Activated naive CD8-positive, alpha-beta T cell (primary cell): ENCODE data around the gene TBXA2R.

Experiments
- H3K27ac Mint-ChIP-seq: one replicate; pipeline ENCODE4 v1.8.0; 2021; ENCODE audit warnings: mixed read lengths
- H3K27me3 Mint-ChIP-seq: one replicate; pipeline ENCODE4 v1.8.0; 2021; ENCODE audit warnings: mixed read lengths
- H3K36me3 Mint-ChIP-seq: one replicate; pipeline ENCODE4 v1.8.0; 2021; ENCODE audit warnings: mixed read lengths
- H3K4me1 Mint-ChIP-seq: one replicate; pipeline ENCODE4 v1.8.0; 2021; ENCODE audit warnings: low read depth, mixed read lengths
- H3K4me3 Mint-ChIP-seq: one replicate; pipeline ENCODE4 v1.8.0; 2021; ENCODE audit warnings: mild to moderate bottlenecking, mixed read lengths
- H3K9me3 Mint-ChIP-seq: one replicate; pipeline ENCODE4 v1.8.0; 2021; ENCODE audit warnings: low read depth, mixed read lengths

The TBXA2R gene

DNA sequence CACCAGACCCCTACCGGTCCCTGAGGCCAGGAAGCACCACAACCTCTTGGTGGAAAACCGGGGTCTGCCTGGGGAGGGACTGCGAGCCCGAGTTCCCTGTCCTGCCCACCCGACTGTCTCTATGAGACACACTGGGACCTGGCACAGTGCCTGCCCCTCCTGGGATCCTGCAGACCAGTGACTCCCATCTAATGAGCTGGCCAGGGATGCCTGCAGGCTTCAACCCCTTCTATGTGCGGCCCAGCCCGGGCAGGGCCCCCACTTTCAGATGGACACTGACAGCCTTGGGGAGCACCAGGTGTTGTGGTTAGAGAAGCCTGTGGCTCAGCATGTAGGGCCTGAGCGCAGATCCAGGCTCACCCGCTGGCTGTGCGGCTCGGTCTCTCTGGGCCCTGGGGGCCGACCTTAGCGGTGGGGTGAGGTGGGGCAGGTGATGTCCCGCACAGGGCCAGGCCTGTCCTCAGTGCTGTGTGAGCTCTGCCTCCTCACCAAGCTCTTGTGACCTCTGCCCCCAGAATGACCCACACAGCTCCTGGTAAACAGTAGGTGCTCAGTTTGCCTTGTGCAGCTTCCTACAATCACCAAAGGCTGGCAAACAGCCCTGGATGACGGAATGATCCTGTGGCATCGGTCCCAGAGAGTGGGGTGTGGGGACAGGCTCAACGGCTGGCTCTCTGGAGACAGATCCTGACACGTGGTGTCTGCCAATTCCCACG, 37.8 kb upstream of the TBXA2R start:
- Mint-ChIP-seq H3K27ac (no peak overlapping the region), H3K4me3 (no peak overlapping the region), H3K4me1 (no peaks in the 10 kb centered on the region), H3K27me3 (no peaks in the 10 kb centered on the region), H3K36me3 (no peaks in the 10 kb centered on the region), H3K9me3 (no peaks in the 10 kb centered on the region)

DNA sequence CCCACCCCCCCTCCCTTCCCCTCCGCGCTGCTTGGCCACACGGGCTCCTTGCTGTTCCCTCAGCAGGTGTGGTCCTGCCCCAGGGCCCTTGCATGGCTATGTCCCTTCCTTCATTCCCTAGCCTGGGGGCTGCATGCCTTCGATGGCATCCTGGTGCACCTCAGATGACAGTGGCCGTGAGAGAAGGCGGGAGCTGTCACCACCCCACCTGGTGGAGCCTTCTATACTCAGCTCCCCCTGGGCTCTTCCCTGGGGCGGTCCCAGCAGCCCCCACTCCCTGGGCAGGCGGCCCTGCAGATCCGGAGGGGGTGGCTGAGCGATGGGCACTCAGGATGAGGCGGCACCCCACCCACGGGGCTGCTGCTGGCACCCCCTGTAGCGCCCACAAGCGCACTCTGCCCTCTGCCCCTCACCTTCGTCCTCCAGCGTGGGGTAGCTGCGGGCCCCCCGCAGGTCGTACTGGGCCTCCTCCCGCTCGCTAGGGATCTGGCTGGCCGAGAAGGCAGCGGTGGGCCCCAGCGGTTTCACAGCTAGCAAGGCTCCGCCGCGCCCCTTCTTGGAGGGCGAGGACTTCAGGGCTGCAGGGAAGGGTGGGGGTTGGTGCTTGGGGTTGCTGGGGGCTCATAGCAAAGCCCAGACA, 37.1 kb upstream of the TBXA2R start:
- Mint-ChIP-seq H3K4me3 (no peak overlapping the region), H3K27me3 (no peaks in the 10 kb centered on the region), H3K36me3 (no peaks in the 10 kb centered on the region), H3K9me3 (no peaks in the 10 kb centered on the region), H3K27ac (no peak overlapping the region), H3K4me1 (no peaks in the 10 kb centered on the region)

DNA sequence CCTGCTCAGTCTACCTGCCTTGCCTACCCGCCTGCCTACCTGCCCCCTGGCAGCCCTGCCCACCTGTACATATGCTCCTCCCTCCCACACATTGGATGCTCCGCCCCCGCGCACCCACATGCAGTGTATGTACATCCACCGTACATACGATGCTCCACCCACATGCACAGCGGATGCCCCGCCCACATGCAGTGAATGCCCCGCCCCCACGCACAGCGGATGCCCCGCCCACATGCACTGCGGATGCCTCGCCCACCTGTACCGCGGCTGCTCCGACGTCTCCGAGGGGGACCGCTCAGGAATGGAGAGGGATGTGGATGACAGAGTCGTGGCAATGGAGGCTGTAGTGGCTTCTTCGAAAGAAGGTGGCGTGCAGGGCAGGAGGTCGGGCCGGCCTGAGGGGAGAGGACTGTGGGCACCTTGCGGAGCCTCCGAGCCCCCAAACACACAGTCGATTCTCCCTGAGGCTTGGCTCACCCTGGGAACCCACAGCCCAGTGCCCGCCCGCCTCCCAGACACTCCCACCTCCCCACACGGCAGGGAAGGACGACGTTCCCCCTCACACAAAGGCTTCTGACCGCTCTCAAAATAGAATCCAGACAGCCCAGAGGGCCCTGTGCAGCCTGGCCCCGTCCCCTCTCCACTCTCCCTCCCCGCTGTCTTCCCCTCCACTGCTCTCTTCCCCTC, 36.5 kb upstream of the TBXA2R start:
- Mint-ChIP-seq H3K27ac (no peak overlapping the region), H3K36me3 (no peaks in the 10 kb centered on the region), H3K9me3 (no peaks in the 10 kb centered on the region), H3K27me3 (no peaks in the 10 kb centered on the region), H3K4me1 (no peaks in the 10 kb centered on the region), H3K4me3 (no peak overlapping the region)

DNA sequence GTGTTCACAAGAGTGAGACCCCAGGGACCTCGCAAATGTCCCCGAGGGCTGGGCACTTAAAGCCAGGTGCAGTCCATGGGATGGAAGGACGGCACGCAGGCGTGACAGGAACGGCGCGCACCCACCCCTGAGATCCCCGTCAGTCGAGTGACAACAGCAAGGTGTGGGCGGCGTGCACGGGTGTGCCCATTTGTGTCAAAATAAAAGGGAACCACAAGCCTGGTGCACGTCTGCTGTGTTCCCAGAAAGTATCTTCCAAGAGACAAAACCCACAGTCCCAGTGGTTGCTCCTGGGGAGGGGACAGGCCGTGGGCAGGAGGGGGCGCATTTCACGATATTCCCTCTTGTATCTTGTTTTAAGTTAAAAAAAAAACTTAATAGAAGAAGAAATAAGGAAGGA, 35.6 kb upstream of the TBXA2R start:
- Mint-ChIP-seq H3K36me3 (no peaks in the 10 kb centered on the region), H3K27ac (no peak overlapping the region), H3K27me3 (no peaks in the 10 kb centered on the region), H3K4me3 (no peak overlapping the region), H3K4me1 (no peaks in the 10 kb centered on the region), H3K9me3 (no peaks in the 10 kb centered on the region)

DNA sequence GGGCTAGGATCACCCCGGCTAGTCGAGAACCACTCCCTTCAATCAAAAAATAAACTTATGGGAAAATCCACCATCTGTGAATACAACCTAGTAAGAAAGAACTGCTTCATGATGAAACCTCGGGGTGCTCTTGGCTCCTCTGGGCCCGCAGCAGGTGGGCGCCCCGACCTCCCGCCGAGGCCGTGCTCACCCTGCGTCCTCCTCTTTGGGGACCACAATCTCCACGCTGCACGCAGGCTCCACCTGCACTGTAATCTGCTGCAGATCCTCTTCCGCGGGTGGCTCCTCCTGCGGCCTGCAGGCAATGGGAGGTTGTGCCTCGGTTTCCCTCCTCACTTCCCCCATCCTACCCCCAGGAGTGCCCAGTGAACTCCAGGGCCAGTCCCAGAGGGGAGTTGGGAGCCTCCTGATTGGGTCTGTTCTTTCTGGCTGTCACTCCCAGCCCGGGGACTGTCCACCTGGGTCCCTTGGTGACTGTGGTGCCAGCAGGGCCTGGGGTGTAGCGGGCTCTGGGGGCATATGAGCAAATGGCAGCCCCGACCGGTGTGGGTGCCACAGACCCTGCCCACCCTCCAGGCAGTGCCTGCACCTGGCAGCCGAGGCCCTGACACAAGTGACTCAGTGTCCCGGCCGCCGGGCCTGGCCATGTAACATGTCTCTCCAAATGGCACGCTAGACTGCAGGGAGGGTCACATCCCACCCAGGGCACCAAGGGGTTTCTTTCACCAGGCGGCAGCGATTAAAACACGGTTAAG, 35.0 kb upstream of the TBXA2R start:
- no peak overlapping the region for H3K4me3 Mint-ChIP-seq
- no peaks in the 10 kb centered on the region for H3K27me3 Mint-ChIP-seq
- no peaks in the 10 kb centered on the region for H3K4me1 Mint-ChIP-seq
- H3K36me3 Mint-ChIP-seq = no peaks in the 10 kb centered on the region
- H3K27ac Mint-ChIP-seq = no peak overlapping the region
- no peaks in the 10 kb centered on the region for H3K9me3 Mint-ChIP-seq

DNA sequence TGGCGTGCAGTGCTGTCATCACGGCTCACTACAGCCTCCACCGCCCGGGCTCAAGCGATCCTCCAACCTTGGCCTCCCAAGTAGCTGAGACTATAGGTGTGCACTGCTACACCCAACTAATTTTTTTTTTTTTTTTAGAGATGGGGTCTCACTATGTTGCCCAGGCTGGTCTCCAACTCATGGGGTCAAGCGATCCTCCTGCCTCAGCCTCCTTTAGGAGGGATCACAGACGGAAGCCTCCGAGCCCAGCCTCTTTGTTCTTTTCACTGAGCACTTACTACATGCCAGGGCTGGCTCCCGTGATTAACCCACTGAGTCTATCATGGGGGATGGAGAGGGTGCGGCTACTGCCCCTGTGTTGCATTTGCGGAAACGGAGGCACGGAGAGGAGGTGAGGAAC, 32.8 kb upstream of the TBXA2R start:
- no peaks in the 10 kb centered on the region for H3K9me3 Mint-ChIP-seq
- H3K27me3 Mint-ChIP-seq = no peaks in the 10 kb centered on the region
- no peak overlapping the region for H3K27ac Mint-ChIP-seq
- H3K36me3 Mint-ChIP-seq = no peaks in the 10 kb centered on the region
- no peaks in the 10 kb centered on the region for H3K4me1 Mint-ChIP-seq
- no peak overlapping the region for H3K4me3 Mint-ChIP-seq

DNA sequence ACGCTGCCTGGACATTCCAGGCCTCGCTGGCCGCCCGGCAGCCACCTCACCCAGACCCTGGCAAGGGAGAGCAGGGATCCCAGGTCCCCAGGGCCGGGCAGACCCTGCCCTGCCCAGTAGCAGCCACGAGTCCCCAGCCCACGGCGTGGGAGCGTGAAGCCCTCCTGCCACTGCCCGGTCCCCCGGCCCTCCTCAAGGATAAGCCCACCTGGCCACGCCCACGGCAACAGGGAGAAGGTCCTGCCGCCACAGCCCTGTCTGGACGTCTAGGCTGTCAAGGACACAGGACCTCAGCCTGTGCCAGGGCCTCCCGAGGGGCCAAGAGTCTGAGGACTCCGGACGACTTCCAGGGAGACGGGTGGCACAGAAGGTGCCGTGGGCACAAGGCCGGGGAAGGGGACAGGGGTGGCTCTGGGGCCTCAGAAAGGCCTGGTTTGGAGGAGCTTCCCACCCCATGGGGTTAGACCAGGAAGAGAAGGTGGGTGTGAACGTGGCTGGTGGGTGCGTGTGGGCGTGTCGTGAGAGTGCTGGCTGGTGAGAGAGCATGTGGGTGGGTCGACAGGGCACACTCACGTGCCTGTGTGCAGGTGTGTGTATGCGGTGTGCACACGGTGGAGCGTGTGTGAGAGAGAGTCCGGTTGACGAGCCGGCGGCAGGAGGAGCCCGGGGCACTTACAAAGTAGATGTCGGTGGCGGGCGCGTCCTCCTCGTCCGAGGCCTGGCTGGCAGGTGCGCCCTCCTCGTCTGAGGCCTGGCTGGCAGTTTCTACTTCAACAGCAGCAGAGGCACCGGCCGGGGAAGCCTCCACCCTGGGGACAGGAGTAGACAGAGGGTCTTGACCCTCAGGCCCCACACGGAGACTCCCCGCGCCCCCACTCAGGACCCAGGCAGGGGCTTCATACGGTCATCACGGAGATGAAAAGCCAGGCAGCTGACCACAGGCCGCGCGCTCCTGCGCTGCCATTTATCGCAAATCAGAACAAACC, 31.8 kb upstream of the TBXA2R start:
- no peaks in the 10 kb centered on the region for H3K27me3 Mint-ChIP-seq
- no peaks in the 10 kb centered on the region for H3K4me1 Mint-ChIP-seq
- H3K4me3 Mint-ChIP-seq = no peak overlapping the region
- H3K27ac Mint-ChIP-seq = no peak overlapping the region
- H3K9me3 Mint-ChIP-seq = no peaks in the 10 kb centered on the region
- no peaks in the 10 kb centered on the region for H3K36me3 Mint-ChIP-seq

DNA sequence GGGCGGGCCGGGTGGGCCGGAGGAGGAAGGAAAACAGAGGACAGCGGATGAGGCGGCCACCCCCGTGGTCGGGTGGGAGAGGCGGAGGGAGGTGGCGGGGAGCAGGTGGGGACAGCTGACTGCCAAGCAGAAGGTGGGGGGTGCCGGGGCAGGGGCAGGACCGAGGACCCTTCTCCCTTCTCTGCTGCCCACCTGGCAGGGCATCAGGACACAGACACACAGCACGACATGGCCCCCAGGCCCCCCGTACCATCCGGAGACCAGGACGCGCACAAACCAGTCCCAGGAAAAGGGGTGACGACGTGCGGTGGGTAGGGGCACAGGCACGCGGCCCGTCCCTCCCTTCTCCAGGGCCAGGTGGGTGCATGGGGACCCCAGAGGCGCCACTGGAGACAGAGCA, 30.9 kb upstream of the TBXA2R start:
- Mint-ChIP-seq H3K4me1 (no peaks in the 10 kb centered on the region), H3K4me3 (no peak overlapping the region), H3K36me3 (no peaks in the 10 kb centered on the region), H3K27me3 (no peaks in the 10 kb centered on the region), H3K27ac (no peak overlapping the region), H3K9me3 (no peaks in the 10 kb centered on the region)

DNA sequence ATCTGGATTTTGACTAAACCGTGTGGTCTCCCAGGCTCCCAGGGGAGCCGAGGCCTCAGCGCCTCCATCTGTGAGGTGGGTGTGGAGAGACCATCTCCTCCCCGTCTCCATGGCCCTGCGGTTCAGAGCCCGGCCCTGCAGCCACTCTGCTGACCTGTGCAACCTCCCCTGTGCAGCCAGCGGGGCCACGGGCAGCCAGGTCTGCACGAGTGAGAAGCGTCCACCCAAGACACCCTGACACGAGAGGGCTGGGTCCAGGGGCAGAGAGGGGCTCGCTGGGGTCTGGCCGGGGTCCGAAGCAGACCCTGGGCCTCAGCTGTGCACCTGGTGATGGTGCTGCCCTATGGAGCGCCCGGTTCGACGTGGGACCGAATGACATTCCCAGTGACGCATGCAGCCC, 30.3 kb upstream of the TBXA2R start:
- no peak overlapping the region for H3K4me3 Mint-ChIP-seq
- no peaks in the 10 kb centered on the region for H3K27me3 Mint-ChIP-seq
- no peak overlapping the region for H3K27ac Mint-ChIP-seq
- no peaks in the 10 kb centered on the region for H3K9me3 Mint-ChIP-seq
- no peaks in the 10 kb centered on the region for H3K4me1 Mint-ChIP-seq
- H3K36me3 Mint-ChIP-seq = no peaks in the 10 kb centered on the region

DNA sequence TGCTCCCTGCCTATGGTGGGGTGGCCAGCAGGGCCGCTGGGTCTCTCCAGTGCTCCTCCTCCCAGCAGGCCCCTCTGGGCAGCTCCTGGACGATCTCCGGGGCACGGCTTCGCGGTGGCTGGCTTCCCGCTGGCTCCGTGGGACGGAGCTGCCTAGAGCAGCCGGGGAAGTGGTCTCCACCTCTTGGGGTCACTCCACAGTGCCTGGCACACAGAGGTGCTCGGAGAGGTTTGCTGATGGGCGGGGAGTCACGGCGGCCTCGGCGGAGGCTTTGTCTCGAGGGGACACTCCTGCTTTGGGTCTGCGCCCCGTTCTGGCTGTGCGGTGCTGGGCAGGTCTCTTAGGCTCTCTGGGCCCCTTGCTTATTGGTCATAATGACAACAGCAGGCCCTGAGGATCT, 29.8 kb upstream of the TBXA2R start:
- no peaks in the 10 kb centered on the region for H3K9me3 Mint-ChIP-seq
- no peaks in the 10 kb centered on the region for H3K27me3 Mint-ChIP-seq

DNA sequence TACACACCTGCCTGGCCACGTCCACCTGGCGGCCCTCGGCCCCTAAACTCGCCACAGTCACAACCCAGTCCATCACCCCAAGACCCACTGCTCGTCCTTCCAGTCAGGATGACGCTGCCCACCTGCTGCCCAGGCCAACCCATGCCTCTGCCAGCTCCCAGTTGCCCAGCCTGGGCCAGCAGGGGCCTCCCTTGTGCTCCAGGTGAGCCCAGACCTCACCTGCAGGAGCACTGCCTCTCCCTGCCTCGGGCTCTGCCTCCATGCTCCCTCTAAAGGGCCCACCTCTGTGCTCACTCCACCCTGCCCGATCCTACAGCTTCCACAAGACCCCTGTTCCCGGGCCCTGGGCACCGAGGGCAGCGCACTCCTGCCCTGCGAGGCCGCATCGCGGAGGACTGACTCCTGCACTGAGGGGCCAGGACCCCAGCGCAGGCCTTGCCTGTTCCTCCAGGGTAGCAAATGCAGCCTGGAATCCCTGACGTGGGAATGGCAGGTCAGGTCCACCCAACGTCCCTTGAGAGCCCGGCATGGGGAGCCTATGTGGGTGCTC, 27.9 kb upstream of the TBXA2R start:
- Mint-ChIP-seq H3K27me3 (no peaks in the 10 kb centered on the region), H3K4me1 (no peaks in the 10 kb centered on the region), H3K4me3 (no peak overlapping the region), H3K36me3 (no peaks in the 10 kb centered on the region), H3K9me3 (no peaks in the 10 kb centered on the region), H3K27ac (no peak overlapping the region)

More for the DNA sequence above, 29.8 kb upstream of the TBXA2R start:
- no peaks in the 10 kb centered on the region for H3K4me1 Mint-ChIP-seq
- no peak overlapping the region for H3K27ac Mint-ChIP-seq
- no peak overlapping the region for H3K4me3 Mint-ChIP-seq
- H3K36me3 Mint-ChIP-seq = no peaks in the 10 kb centered on the region

DNA sequence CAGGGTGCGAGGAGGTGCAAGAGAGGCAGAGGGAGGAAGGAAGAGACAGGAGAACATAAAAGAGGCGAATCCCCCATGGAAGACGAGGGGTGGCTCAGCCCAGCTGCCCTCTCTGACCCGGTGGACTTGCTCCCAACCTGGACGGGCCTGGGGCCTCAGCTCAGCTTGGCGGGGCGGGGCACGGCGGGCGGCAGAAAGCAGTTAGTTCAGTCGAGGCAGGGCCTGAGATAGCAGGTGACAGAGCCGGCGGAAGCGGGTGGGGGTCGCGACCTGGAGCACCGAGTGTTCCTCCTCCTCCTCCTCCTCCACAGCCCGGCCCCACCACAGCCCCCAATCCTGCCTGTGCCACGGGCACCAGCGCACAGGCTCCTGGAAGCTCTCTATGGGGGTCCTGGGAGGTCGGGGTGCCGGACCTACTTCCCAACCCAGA, 26.9 kb upstream of the TBXA2R start:
- Mint-ChIP-seq H3K36me3 (no peaks in the 10 kb centered on the region), H3K9me3 (no peaks in the 10 kb centered on the region), H3K4me3 (no peak overlapping the region), H3K27me3 (no peaks in the 10 kb centered on the region), H3K27ac (no peak overlapping the region), H3K4me1 (no peaks in the 10 kb centered on the region)

DNA sequence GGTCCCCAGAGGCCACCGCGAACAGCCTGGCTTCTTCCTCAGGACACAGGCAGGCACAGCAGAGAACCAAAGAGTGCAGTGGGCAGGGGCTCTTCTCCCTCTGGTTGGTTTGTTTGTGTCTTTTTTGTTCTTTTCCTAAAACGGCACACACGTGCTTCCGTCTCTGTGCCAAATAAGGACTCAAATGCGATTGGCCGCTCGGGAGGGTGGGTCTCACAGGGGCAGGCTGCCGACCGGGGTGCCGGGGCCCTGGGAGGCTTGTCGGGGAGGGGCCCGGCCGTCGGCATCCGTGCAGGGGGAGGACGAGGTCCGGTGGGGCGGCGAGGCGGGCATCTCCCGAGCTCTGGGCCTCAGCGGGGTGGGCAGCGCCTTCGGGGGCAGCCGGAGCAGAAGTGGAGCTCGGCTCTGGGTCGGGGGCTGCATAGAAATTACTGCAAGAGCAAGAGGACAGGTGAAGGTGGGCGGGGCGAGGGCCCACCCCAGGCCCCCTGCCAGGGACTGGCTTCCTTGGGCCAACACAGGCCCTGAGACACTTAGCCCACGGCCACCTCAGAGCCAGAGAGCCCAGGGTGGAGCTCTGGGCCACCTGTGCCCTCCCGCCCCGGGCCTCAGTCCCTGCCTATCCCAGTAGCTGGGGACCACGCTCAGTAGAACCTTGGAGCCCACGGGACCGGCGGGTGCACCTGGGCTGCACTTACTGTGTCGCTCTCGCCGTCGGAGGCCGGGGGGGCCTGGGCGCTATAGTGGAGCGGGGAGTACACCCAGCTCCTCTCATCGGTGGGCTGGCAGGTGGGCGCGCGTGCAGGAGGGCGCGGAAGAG, 26.3 kb upstream of the TBXA2R start:
- no peaks in the 10 kb centered on the region for H3K9me3 Mint-ChIP-seq
- H3K27me3 Mint-ChIP-seq = no peaks in the 10 kb centered on the region
- no peaks in the 10 kb centered on the region for H3K4me1 Mint-ChIP-seq
- no peak overlapping the region for H3K27ac Mint-ChIP-seq
- no peaks in the 10 kb centered on the region for H3K36me3 Mint-ChIP-seq
- no peak overlapping the region for H3K4me3 Mint-ChIP-seq
